ENCODE results near the gene ATP5PD.
"Not testable (repeated sequence)": the region's sequence is repeated elsewhere in the genome, so short reads cannot be mapped to it uniquely, and the experiment has no call there.

Gene ATP5PD

DNA sequence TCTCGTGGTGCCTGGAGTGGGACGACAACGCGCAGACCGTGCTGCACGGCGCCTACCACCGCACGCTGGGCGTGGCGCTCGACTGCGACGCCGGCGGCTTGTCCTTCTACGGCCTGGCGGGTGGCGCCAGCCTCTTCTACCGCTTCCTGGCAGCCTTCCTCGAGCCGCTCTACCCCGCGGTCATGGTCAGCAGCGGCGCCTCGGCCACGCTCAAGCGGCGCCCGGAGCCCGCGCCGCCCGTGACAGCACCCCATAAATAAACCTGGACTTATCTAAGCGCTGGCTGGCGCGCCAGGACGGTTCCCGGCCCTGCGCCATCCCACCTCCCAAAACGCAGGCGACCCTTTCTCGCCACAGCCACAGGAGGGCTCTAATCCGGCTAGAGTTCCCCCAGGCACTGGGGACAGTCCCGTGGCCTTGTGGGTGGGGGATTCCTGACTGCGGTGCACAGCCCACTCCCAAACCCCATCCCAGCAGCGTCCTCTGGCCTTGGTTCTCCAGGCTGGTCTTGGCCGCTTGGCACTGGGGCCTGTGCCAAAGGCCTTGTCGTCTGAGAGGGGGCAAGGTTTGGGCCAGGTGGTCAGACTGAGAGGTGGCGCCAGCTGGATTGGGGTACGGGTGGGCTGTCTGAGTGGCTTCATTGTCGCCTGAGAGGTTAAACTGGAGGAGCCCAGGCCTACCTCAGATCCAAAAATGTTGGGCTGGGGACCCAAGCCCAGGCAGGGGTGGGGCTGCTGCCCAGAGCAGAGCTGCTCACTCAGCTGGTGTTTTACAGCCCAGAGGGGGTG lies 30.9 kb upstream of the ATP5PD start:
- DNase-seq (ENCODE audit: low read depth in 2 of 3, low spot score in 1 of 3), result peak in 1 of 3 donors; percentile 44

- DNase-seq (ENCODE audit: low read depth in 2 of 3, low spot score in 1 of 3), result no peak
These were observed 30.3 kb upstream of the ATP5PD start for GRCh38 chr17:75077072-75077495.

DNA sequence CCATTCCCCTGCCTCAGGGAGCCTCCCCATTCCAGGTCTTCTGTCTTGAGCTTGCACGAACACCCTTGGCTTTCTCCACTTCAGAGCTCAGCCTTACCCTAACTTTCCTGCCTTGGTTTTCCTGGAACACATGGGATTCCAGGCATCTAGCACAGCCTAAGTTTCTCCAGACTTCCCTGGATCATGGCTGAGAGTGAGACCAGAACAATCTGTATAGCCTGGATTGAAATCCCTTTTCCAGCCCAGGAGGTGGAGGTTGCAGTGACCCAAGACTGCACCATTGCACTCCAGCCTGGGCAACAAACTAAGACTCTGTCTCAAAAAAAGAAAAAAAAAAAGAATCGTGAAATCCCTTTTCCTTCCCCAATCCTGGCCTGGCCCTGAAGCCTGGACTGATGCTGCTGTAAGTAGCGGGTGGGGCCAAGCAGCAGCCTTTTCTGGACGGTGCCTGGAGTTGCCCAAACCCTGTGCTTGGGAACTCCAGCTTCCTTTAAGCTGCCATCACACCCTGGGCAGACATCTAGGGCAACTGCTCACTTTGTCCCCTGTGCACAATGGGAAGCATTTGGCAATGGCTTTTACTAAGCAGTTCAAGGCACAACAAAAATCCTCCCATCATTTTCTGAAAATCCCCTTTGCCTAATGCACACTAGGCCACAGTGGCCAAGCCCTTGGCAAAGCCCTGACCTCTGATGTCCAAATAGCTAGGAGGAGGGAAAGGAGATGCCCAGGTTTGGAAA lies 29.0 kb upstream of the ATP5PD start:
- DNase-seq (ENCODE audit: low read depth in 2 of 3, low spot score in 1 of 3), result no peak

DNA sequence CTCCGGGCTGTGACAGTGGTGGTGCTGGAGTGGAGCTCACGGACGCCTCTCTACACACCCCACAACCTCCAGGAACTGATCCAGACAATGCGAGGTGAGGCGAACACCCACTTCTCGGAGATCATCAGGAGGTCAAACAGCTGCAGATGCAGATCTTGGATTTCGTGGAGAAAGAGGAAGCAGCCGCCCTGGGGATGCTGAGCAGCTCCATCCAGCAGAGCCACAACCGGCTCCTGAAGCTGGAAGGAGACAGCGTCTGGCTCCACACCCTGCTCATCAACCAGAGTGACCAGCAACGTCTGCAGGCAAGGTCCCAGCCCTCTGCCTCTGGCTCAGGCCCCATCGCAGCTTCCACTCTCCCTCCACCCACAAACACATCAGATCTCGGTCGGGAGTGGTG lies 27.8 kb upstream of the ATP5PD start:
- DNase-seq (ENCODE audit: low read depth in 2 of 3, low spot score in 1 of 3), result no peak

- no peak for DNase-seq (ENCODE audit: low read depth in 2 of 3, low spot score in 1 of 3)
These were observed 26.9 kb upstream of the ATP5PD start for GRCh38 chr17:75073618-75074047.

DNA sequence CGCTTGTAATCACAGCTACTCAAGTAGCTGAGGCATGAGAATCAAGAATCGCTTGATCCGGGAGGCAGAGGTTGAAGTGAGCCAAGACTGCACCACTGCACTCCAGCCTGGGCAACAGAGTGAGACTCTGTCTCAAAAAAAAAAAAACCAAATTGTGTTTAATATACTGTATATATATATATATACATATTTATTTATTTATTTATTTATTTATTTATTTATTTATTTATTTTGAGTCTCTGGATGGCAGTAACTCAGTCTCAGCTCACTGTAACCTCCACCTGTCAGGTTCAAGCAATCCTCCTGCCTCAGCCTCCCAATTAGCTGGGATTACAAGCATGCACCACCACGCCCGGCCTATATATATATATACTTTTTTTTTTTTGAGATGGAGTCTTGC lies 26.1 kb upstream of the ATP5PD start:
- not testable (repeated sequence) for DNase-seq (ENCODE audit: low read depth in 2 of 3, low spot score in 1 of 3)

DNA sequence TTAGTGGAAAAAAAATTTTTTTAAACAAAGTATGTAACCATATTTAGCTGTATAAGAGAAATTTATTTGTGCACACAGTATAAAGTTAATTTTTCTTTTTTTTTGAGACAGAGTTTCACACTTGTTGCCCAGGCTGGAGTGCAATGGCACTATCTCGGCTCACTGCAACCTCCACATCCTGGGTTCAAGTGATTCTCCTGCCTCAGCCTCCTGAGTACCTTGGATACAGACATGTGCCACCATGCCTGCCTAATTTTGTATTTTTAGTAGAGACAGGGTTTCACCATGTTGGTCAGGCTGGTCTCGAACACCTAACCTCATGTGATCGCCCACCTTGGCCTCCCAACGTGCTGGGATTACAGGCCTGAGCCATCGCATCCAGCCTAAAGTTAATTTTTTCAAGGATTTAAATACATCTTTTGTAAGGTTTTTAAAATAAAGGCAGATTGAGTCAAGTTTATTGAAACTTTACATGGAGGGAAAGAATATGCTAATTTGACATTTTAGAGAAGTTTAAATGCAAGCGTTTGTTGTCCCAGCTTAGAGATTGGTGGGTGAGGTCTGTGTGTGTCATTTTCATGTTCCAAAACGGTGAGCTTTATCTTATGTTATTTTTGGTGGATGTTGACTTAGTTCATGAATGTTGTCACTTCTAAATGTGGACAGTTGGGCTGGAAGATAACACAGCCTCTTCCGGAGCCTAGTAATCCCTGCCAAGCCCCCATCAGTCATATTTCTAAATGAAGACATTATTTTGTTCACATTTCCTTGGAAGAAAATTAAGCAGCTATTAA lies 24.9 kb upstream of the ATP5PD start:
- DNase-seq (ENCODE audit: low read depth in 2 of 3, low spot score in 1 of 3), result not testable (repeated sequence)

DNA sequence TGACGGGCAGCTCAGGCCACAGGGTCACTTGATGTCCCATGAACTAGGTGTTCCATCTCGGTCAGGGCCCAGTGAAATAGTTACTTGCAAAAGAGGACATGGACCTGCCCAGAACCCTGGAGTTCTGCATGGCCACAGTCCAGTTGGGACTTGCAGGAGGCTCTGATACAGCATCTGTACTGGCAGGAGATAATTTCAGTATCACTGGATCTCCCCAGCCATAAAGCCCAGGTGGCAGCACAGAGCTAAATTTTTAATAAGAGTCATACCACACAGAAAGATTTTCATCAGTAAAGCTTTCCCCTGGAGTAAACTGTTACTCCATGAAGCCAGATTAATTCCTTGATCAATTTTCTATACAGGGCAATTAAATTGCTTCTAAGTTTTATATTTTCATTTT lies 23.0 kb upstream of the ATP5PD start:
- DNase-seq (ENCODE audit: low read depth in 2 of 3, low spot score in 1 of 3), result no peak

- DNase-seq (ENCODE audit: low read depth in 2 of 3, low spot score in 1 of 3), result no peak
These were observed 22.0 kb upstream of the ATP5PD start for GRCh38 chr17:75068750-75069149.

- no peak for DNase-seq (ENCODE audit: low read depth in 2 of 3, low spot score in 1 of 3)
These were observed 21.1 kb upstream of the ATP5PD start for GRCh38 chr17:75067856-75068255.

- no peak for DNase-seq (ENCODE audit: low read depth in 2 of 3, low spot score in 1 of 3)
These were observed 18.9 kb upstream of the ATP5PD start for GRCh38 chr17:75065562-75066151.

DNA sequence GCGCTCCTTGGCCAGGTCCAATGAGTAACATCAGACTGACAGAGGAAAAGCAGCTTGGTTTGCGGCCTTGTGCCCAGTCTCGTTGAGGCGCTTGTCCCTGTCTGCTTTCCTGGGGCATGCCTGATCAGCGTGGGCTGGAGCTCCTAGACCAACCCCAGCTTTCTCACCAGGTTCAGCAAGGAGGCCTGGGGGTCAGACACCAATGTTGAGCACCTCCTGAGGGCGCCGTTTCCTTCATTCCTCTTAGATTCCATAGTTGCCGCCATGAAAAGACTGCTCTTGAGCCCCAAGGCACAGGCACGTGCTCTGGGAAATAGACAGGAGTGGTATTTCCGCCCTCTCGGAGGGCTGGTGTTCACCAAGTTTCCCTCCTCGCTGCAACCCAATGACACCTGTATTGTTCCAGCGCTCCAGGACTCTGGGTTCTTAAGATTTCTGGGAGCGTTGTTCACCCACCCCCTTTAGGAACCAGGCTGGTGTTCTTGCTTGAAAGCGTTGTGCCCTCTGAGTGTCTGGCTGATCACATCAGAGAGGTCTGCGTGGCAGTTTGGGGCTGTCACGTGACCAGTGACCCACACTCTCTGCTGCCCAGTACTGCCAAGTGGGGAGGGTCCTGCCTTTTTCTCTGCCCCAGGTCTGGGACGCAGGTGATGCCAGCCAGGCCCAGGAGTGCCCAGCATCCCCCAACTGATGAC lies 18.2 kb upstream of the ATP5PD start:
- no peak for DNase-seq (ENCODE audit: low read depth in 2 of 3, low spot score in 1 of 3)

DNA sequence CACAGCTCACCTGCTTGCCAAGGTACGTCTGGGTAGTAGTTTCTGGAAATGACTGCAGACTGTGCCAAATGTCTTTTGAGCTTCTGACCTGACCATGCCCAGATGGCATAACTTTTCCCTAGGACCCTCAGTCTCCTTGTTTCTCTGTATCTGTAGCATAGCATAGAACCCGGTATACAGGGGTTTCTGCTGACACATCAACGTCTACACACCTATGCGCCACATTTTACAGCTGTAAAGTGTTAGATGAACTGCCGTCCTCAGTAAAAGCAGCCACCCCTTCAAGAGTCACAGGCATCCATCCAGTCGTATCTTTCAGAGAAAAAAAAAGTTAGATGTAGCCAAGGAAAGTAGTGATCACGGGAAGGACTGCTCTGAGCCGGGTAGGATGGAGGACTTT lies 17.7 kb upstream of the ATP5PD start:
- no peak for DNase-seq (ENCODE audit: low read depth in 2 of 3, low spot score in 1 of 3)

DNA sequence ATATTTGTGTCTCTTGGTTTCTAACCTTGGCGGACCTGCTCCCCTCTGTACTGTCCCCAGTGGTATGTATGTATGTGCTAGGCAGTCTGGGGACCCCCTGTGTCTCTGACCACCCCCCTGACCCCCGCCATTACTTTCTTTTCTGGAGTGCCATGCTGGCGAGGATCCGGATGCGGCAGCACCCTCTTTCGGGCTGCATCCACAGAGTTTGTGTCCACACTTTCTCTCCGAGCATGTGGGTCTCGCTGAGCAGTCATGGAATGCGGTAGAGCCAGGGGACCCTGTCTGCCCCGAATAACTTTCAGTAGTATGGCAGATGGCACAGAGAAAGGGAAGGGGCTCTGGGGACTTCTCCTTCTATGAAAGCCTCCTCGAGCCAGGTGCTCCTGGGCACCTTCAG lies 17.3 kb upstream of the ATP5PD start:
- DNase-seq (ENCODE audit: low read depth in 2 of 3, low spot score in 1 of 3), result no peak

GRCh38 chr17:75063626-75064025 lies 16.9 kb upstream of the ATP5PD start:
- DNase-seq (ENCODE audit: low read depth in 2 of 3, low spot score in 1 of 3), result no peak

DNA sequence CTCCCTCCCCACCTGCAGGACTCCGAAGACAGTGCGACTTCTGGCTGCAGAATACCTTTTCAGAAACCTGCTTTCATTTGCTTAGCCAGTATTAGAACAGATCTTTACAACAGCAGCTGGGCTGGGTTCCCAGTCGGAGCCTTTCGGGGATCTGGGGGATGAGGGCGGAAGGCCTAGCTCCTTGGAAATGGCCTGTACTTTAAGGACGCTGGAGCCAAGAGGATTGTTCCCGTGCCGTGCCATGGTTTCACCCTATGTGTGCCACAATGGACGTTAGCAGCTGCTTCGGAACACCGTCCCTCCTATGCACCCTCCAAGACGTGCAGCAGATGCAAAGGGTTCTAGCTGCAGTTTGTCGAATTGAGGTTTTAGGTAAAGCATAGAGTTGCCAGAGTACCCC lies 16.4 kb upstream of the ATP5PD start:
- DNase-seq (ENCODE audit: low read depth in 2 of 3, low spot score in 1 of 3), result no peak

DNA sequence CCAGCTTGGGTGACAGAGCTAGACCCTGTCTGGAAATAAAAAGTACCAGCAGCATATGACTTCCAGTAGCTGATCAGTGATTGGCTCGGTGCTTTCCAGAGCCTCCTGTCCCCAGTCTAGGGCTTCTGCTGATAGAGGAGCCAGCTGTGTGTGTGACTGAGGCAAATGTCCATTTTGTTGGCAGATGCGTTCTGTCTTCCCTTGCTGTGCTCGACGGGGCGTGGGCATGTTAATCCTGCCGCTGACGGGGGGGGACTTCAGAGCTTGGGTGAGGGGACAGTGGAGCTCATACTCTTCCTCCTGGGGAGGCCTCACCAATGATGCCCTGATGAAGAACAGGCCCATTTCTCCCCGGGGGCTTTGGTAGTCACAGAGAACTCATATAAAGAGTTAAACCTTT lies 14.8 kb upstream of the ATP5PD start:
- no peak for DNase-seq (ENCODE audit: low read depth in 2 of 3, low spot score in 1 of 3)

DNA sequence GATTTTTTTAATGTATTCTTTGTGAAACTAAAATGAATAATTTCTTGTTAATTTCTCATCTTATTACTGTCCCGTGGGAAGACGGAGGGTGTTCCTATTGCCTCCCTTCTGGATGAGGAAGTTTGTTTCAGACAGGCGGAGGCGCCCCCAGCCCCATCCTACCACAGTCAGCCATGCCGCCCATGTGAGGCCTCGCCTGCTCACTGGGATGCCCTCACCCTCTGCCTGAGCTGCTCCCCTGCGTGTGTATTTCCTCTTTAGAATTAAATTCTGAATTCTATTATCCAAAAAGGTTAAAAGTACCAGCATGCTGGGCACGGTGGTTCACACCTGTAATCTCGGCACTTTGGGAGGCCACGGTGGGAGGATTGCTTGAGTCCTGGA lies 14.3 kb upstream of the ATP5PD start:
- no peak for DNase-seq (ENCODE audit: low read depth in 2 of 3, low spot score in 1 of 3)

DNA sequence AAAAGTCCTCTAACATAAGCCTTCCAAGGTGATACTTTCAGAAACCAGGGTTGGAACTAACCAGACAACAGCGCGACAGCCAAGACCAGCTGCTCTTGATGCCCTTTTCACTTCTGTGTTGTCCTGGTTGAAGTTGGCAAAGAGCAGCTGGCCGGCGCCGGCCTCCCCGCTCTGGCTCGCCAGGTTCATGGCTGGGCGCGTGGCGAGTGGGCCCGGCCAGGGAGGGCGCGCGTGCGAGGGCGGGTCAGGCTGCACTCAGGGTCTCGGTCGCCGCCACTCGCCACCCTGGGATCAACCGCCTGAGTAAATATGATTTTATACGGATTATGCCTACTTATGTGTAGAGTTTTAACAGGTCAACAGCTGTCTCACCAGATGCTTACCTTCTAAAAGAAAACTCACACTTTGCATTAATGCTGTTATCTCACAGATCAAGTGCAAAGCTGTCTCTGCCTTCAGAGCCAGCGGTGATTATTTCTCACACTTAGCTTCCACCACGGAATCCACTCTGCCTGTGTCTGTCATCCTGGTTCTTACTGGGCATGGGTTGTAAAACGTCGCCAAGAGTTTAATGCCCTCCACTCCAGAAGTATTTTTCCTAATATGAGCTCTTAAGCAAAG lies 13.8 kb upstream of the ATP5PD start:
- DNase-seq (ENCODE audit: low read depth in 2 of 3, low spot score in 1 of 3), result no peak

All from stimulated activated CD4-positive, alpha-beta T cell treated with anti-CD3 and anti-CD28 coated beads, Interleukin-12 subunit alpha, Interleukin-12 subunit beta, amount 100 ng/mL, for 48 hours (primary cell).